Measurements from ENCODE around the gene PPP2R5C. TPM values are rescaled to one million over a fixed set of nuclear protein-coding genes. Genes with fewer than 3 reads are reported as not detected.

Gene PPP2R5C
- total RNA-seq, 1 donor from 2014 or later: 198 TPM

DNA sequence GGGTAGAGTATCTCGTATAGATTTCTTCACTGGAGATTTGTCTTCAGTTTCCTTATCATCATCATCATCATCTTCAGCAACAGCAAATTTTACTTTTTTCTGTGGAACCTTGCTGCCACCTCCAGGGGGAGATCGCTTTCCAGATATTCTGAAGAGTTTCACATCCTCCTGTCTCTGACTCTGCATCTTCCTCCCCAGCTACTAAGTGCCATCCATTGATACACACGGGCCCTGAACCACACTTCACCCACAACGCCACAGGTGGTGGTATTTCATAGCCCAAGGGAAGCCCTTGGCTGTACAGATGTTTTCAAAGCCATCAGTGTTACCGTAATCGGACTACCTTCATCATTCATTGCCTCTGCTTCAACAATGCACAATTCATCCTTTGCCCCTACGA lies 82.2 kb downstream of the PPP2R5C start:
- Histone ChIP-seq H3K4me1 (peaks cover 92% of the 10 kb centered on the region), H3K27ac (replicated peaks) (peak overlapping the region; percentile 70)
- intact Hi-C loops (cut with micrococcal nuclease): no loop called here

DNA sequence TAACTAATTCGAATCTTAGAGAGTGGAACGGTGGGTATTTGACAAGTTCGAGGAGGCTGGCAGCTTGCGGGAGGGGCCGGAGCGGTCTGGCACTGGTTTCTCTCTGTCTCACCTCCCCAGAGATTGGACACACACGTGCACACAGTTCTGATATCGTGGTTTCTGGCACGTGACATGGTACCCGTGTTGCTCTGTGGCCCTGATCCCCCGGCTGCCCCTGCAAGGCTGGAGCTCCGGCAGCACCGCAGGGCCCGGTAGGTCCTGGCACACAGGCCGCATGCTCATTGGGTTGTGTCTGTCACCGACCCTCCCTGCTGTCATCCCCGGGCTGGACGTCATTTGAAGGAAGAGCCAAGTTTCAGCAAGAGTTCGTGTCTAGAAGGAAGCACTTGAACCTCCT lies 82.7 kb downstream of the PPP2R5C start:
- intact Hi-C loops (cut with micrococcal nuclease): no loop called here
- peaks cover 92% of the 10 kb centered on the region for H3K4me1 ChIP-seq
- H3K36me3 ChIP-seq: no peaks in the 10 kb centered on the region
- H3K27ac ChIP-seq (replicated peaks): peak overlapping the region; percentile 70
- peak overlapping the region; percentile 5 for H3K4me3 ChIP-seq
- TF ChIP-seq, protein P1, sequence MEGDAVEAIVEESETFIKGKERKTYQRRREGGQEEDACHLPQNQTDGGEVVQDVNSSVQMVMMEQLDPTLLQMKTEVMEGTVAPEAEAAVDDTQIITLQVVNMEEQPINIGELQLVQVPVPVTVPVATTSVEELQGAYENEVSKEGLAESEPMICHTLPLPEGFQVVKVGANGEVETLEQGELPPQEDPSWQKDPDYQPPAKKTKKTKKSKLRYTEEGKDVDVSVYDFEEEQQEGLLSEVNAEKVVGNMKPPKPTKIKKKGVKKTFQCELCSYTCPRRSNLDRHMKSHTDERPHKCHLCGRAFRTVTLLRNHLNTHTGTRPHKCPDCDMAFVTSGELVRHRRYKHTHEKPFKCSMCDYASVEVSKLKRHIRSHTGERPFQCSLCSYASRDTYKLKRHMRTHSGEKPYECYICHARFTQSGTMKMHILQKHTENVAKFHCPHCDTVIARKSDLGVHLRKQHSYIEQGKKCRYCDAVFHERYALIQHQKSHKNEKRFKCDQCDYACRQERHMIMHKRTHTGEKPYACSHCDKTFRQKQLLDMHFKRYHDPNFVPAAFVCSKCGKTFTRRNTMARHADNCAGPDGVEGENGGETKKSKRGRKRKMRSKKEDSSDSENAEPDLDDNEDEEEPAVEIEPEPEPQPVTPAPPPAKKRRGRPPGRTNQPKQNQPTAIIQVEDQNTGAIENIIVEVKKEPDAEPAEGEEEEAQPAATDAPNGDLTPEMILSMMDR (IDR thresholded peaks at IDR 0.05; ENCODE audit: borderline replicate concordance): no peak
- H3K27me3 ChIP-seq (ENCODE audit: low read depth): no peaks in the 10 kb centered on the region
- peak; percentile 56 for DNase-seq
- H3K9me3 ChIP-seq (replicated peaks): no peaks in the 10 kb centered on the region

More for the DNA sequence above, 82.2 kb downstream of the PPP2R5C start:
- Histone ChIP-seq H3K36me3 (no peaks in the 10 kb centered on the region), H3K9me3 (replicated peaks) (no peaks in the 10 kb centered on the region), H3K4me3 (no peak overlapping the region), H3K27me3 (ENCODE audit: low read depth) (no peaks in the 10 kb centered on the region)
- TF ChIP-seq, protein P1 (IDR thresholded peaks at IDR 0.05; ENCODE audit: borderline replicate concordance): peak; percentile 42
- no peak for DNase-seq

DNA sequence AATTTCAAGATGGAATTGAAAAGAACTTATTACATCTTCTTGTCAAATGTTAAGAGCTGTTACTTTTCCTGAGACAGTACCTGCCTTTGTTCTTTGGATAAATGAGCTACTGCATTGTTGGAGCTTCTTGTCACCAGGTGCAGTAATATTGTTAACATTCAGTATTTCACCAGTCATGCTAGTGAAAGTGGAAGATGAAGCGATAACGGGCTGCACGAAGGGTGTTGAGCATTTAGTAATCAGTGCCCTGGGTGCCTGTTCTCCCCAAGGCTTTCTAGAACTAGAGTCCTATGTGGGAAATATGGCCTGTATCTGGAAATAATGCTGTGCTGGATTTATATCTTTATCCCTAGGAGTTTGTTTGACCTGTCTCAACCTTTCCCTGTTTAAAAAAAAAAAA lies 83.2 kb downstream of the PPP2R5C start:
- H3K4me1 ChIP-seq: peaks cover 92% of the 10 kb centered on the region
- TF ChIP-seq, protein P1 (IDR thresholded peaks at IDR 0.05; ENCODE audit: borderline replicate concordance): no peak
- DNase-seq: no peak
- no peaks in the 10 kb centered on the region for H3K9me3 ChIP-seq (replicated peaks)
- peak overlapping the region; percentile 70 for H3K27ac ChIP-seq (replicated peaks)
- H3K27me3 ChIP-seq (ENCODE audit: low read depth): no peaks in the 10 kb centered on the region
- H3K36me3 ChIP-seq: no peaks in the 10 kb centered on the region
- H3K4me3 ChIP-seq: no peak overlapping the region
- intact Hi-C loops (cut with micrococcal nuclease): no loop called here

DNA sequence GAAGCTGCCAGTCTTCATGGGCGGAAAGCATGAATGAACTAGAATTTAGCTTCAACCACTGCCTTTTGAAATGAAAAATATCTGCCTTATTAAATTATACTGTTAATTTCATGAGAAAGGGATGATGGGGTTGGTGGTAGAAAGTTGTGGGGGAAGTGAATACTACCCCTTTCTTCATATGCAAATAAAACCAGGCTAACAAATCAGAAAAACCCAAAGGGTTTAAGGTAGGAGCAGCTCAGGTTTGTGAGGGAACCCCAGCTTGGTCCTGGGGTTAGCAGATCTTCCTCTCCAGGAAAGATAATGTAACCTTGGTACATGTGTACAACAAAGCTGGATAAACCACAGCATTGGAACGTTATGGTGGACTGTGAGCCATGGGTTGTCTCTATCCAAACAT lies 84.0 kb downstream of the PPP2R5C start:
- H3K27me3 ChIP-seq (ENCODE audit: low read depth): no peaks in the 10 kb centered on the region
- H3K27ac ChIP-seq (replicated peaks): peak overlapping the region; percentile 70
- TF ChIP-seq, protein P1 (IDR thresholded peaks at IDR 0.05; ENCODE audit: borderline replicate concordance): no peak
- H3K4me3 ChIP-seq: no peak overlapping the region
- H3K4me1 ChIP-seq: peaks cover 93% of the 10 kb centered on the region
- DNase-seq: no peak
- intact Hi-C loops (cut with micrococcal nuclease): no loop called here
- H3K36me3 ChIP-seq: no peaks in the 10 kb centered on the region
- no peaks in the 10 kb centered on the region for H3K9me3 ChIP-seq (replicated peaks)

DNA sequence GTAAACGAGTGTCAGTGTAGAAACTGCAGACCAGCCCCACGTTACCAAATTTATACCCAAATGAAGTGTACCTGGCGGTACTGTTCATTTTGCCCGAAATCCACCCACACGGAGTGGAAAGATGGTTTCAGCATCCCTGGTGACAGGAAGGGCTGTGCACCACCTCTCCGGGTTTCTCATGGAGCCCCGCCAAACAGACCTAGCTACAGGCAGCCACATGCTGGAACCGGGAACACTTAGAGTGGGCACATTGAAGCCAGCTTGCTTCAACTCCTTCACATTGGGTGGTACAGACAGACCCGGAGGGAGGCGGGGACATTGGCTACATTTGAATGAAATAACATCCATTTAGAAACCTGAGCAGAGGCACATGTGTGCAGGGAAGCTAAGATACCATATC lies 84.4 kb downstream of the PPP2R5C start:
- intact Hi-C loops (cut with micrococcal nuclease): no loop called here
- Histone ChIP-seq H3K4me3 (no peak overlapping the region), H3K27me3 (ENCODE audit: low read depth) (no peaks in the 10 kb centered on the region), H3K4me1 (peaks cover 94% of the 10 kb centered on the region), H3K27ac (replicated peaks) (peak overlapping the region; percentile 70), H3K9me3 (replicated peaks) (no peaks in the 10 kb centered on the region), H3K36me3 (no peaks in the 10 kb centered on the region)
- DNase-seq: no peak
- TF ChIP-seq, protein P1 (IDR thresholded peaks at IDR 0.05; ENCODE audit: borderline replicate concordance): no peak

Data from left ventricle myocardium inferior (tissue), 1 donor.